G401.6 (cell line): ENCODE data around the gene GPR22.

Source experiments
- FAIRE-seq: peaks from 2 replicates; lab custom pipeline; 2012; peaks lifted over from hg19 to GRCh38; lab: Jason Lieb, UNC

The GPR22 gene

GRCh38 chr7:107480932-107481331 is 11.1 kb downstream of the GPR22 start:
- FAIRE-seq = no peak

- peak; percentile 23 for FAIRE-seq
Observed at GRCh38 chr7:107482571-107482970, 12.7 kb downstream of the GPR22 start.

GRCh38 chr7:107486041-107486440 is 16.2 kb downstream of the GPR22 start:
- FAIRE-seq = peak; percentile 44

GRCh38 chr7:107492875-107493274 is 23.0 kb downstream of the GPR22 start:
- no peak for FAIRE-seq

GRCh38 chr7:107494315-107494751 is 24.5 kb downstream of the GPR22 start:
- no peak for FAIRE-seq

- no peak for FAIRE-seq
Observed at GRCh38 chr7:107494884-107495283, 25.0 kb downstream of the GPR22 start.

- FAIRE-seq = no peak
Observed at GRCh38 chr7:107495516-107495915, 25.7 kb downstream of the GPR22 start.

GRCh38 chr7:107499731-107500130 is 29.9 kb downstream of the GPR22 start:
- FAIRE-seq = no peak

- FAIRE-seq = peak; percentile 92
Observed at GRCh38 chr7:107501593-107501992, 31.7 kb downstream of the GPR22 start.

- FAIRE-seq = no peak
Observed at GRCh38 chr7:107502154-107502553, 32.3 kb downstream of the GPR22 start.

GRCh38 chr7:107502797-107503196 is 32.9 kb downstream of the GPR22 start:
- no peak for FAIRE-seq

GRCh38 chr7:107503687-107504086 is 33.8 kb downstream of the GPR22 start:
- FAIRE-seq = no peak

GRCh38 chr7:107505362-107505761 is 35.5 kb downstream of the GPR22 start:
- FAIRE-seq = no peak

GRCh38 chr7:107505997-107506673 is 36.3 kb downstream of the GPR22 start:
- no peak for FAIRE-seq

- FAIRE-seq = no peak
Observed at GRCh38 chr7:107506674-107507339, 37.0 kb downstream of the GPR22 start.
